Esophagus mucosa (tissue), 1 donor: ENCODE measurements around the gene GRSF1. TPM values are rescaled to one million over a fixed set of nuclear protein-coding genes. Genes with fewer than 3 reads are reported as not detected.
"Not testable (repeated sequence)": the region's sequence is repeated elsewhere in the genome, so short reads cannot be mapped to it uniquely, and the experiment has no call there.

Source experiments
- ATAC-seq: fragments of 200-7000 bp; cut with Tn5 transposase; one replicate; pipeline ENCODE4 v1.9.1; 2020
- total RNA-seq: library from RNA; stranded (reverse); gene quantifications from one replicate; pipeline ENCODE4 v1.2.4, GENCODE V29; 2023
- donor health status: DM: yes; HTN: yes; CAD: no.

The GRSF1 gene
- total RNA-seq, 1 donor from 2014 or later = 47.2 TPM

- no peak for ATAC-seq
Observed at GRCh38 chr4:70831293-70831692, 8.4 kb downstream of the GRSF1 start.

DNA sequence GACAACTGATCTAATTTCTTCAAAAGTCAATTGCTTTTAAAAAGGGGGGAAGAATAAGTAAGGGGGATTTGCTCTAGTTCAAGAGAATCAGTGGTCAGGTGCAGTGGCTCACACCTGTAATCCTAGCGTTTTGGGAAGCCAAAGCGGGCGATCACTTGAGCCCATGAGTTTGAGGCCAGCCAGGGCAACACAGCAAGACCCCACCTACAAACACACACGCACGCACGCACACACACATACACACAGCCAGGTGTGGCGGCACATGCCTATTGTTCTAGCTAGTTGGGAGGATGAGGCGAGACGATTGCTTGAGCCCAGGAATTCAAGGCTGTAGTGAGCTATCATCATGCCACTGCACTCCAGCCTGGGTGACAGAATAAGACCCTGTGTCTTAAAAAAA lies 9.6 kb downstream of the GRSF1 start:
- no peak for ATAC-seq

DNA sequence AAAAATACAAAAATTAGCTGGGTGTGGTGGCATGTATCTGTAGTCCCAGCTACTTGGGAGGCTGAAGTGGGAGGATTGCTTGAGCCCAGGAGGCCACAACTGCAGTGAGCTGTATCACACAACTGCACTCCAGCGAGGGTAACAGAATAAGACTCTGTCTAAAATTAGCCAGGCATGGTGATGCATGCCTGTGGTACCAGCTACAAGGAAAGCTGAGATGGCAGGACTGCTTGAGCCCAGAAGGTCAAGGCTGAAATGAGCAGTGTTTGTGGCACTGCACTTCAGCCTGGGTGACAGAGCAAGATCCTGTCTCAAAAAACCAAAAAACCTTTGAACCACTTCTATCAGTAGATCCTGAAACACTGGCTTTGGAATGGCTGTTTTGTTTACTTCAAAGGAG lies 10.2 kb downstream of the GRSF1 start:
- no peak for ATAC-seq

- ATAC-seq = no peak
Observed at GRCh38 chr4:70829015-70829414, 10.7 kb downstream of the GRSF1 start.

DNA sequence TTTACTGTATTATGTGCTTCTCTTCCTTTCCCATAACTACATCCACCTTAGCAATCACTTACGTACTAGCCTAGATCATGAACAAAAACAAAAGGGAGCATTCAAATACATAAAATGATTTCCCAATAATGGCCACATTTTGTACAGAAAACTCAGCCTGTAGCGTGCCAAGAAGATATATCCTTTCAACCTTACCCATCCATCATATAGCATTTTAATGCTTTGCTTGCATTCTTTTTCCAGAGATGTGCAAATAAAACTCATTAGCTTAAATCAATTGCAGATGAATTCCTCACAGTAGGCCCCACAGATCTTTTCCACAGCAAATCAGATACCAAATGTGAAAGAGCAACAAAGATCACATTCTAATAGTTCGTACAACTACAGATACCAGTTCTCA lies 20.8 kb downstream of the GRSF1 start:
- no peak for ATAC-seq

GRCh38 chr4:70818173-70818855 lies 21.4 kb downstream of the GRSF1 start:
- no peak for ATAC-seq

DNA sequence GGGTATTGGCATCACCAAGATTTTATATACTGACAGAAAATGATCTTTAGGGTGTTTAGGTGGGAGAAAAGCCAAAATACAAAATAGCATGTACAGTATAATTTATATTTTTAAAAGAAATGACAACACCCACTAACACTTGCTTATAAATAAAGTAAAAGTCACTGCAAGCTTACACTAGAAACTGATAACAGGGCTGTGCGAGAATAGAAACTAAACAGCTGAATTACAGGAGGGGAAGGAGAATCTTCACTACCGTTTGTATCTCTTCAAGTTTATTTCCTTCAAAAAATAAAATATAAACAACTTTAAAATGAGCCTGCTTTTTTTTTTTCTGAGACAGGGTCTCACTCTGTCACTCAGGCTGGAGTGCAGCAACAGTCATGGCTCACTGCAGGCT lies 22.8 kb downstream of the GRSF1 start:
- ATAC-seq = no peak

- ATAC-seq = no peak
Observed at GRCh38 chr4:70815370-70815769, 24.3 kb downstream of the GRSF1 start.

DNA sequence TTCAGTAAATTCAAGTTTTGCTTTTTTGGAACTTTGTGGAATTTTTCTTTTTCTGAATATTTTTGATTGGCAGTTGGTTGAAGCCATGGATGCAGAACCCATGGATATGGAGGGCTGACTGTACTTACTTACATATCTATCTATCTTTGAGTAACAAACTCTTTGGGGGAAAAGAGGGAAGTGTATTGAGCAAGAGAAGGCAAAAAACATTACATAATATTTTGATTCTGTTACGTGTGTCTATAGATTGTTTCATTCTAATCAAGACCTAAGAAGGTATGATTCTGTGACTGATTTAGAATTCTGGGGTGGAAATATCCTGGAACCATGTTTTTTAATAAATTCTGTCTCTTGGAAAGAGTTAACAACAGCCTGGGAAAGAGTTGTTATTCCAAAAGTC lies 31.5 kb downstream of the GRSF1 start:
- ATAC-seq = no peak

DNA sequence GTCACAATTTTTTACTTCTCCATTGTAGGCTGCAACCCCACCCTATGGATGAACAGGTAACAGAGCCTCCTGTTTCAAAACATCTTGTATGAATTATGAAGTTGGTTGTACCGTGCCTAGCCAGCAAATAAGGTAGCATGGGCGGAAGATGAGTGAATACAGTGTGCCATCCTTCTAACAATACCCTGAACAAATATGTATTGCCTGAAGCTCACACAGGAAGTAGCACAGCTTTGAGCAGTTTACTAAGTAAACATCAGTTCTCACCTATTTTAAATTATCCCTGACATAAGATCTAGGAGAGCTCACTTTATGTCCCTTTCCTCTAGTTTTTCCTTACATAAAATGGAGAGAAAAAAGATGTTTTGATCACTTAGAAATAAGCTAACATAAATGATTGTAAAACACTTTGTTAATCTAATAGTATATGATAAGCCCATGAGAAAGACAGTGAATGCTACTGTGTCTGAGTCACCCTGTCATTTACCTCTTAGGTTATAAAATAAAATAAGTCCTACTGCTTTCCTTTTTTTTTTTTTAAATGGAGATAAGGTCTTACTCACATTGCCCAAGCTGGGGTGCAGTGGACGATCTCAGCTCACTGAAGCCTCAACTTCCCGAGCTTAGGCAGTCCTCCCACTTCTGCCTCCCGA lies 36.6 kb downstream of the GRSF1 start:
- no peak for ATAC-seq

DNA sequence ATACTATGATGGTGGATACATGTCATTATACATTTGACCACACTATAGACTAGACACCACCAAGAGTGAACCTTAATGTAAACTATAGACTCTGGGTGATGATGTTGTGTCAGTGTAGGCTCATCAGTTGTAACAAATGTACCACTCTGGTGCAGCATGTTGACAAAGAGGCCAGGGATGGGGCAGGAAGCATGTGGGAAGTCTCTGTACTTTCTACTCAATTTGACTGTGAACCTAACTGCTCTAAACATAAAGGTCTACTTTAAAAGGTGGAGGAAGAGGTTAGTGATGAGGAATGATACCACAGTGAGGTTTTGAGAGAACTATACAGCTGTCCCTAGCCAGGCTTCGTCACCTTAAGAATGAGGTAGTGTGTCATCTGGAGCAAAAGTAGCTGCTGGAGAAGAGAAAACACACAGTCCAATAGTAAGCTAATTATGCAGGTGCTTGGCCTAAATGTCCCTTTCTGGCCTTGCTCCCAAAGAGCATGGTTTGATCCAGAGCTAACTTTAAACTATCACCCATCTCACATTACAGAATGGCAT lies 38.4 kb downstream of the GRSF1 start:
- no peak for ATAC-seq

GRCh38 chr4:70793626-70794025 lies 46.1 kb downstream of the GRSF1 start:
- no peak for ATAC-seq

DNA sequence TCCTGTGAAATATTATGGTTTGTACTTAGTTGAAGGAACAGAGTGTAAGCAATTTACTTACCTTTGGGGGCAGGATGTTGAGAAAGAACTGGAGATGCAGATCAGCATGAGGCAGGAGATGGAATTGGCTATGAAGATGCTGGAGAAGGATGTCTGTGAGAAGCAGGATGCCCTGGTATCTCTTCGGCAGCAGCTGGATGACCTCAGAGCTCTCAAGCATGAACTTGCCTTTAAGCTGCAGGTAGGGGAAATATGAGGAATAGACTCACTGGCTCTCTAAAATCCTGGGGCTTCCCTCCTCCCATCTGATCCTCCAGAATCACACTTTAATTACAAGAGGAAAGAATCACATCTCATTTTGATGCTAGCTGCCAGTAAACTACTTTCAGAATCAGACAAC lies 51.0 kb downstream of the GRSF1 start:
- ATAC-seq = no peak

GRCh38 chr4:70787496-70787895 lies 52.2 kb downstream of the GRSF1 start:
- ATAC-seq = no peak

GRCh38 chr4:70783096-70783495 lies 56.6 kb downstream of the GRSF1 start:
- ATAC-seq = no peak

GRCh38 chr4:70778888-70779422 lies 60.7 kb downstream of the GRSF1 start:
- ATAC-seq = no peak

DNA sequence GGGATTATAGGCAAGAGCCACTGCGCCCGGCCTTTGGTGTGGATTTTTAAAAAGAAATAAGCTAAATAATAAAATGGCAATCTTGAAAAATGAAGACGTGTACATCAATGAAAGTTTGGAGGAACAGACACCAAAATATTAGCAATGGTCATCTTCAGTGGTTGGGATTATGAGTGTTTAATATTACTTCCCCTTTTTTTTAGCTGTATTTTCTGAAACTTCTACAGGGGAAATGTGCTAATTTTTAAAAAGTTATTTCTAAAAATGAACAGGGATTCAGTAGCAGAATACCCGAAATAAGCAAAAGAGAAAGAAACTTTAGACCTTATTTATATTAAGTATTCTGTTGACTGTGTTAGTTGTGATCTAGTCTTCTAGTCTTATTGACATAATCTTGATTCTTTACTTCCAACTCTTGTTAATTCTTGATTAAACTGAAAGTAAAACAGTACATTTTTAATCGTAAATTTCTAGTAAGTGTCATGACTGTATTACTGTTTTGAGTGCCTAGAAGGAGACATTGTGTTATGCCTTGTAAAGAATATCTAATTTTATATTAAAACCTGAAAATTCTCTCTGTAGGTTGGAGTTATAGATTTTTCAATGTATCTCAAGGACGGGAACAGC lies 66.6 kb downstream of the GRSF1 start:
- no peak for ATAC-seq

- not testable (repeated sequence) for ATAC-seq
Observed at GRCh38 chr4:70769396-70769795, 70.3 kb downstream of the GRSF1 start.

DNA sequence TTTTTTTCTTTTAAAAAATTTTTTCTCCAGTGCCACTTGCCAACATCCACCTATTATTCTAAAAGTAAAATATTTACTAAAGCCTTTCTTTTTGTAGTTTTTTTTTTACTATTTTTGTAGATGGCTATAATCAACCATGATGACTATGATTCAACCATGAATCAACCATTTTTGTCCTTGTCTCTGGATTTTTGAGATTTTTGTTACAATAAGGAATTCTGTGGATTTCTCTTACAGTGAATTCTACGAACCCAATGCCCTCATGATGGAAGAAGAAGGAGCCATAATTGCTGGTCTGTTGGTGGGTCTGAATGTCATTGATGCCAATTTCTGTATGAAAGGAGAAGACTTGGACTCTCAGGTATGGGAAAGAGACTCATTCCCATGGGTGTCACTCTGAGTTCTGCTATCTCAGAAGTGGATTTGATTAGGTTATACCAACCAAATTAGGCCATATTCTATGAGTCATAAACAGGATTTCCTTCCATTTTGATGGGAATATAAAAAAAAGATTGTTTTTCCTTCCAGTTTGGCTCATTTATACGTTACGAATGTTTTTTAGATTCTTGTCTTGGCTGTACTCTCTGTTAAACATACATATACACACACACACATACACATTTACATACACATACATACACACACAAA lies 71.3 kb downstream of the GRSF1 start:
- ATAC-seq = no peak
